ENCODE measurements around the gene PARD3. TPM values are rescaled to one million over a fixed set of nuclear protein-coding genes. Genes with fewer than 3 reads are reported as not detected.

The PARD3 gene
- total RNA-seq, 4 donors from 2014 or later: 115 to 226 (median 141) TPM

DNA sequence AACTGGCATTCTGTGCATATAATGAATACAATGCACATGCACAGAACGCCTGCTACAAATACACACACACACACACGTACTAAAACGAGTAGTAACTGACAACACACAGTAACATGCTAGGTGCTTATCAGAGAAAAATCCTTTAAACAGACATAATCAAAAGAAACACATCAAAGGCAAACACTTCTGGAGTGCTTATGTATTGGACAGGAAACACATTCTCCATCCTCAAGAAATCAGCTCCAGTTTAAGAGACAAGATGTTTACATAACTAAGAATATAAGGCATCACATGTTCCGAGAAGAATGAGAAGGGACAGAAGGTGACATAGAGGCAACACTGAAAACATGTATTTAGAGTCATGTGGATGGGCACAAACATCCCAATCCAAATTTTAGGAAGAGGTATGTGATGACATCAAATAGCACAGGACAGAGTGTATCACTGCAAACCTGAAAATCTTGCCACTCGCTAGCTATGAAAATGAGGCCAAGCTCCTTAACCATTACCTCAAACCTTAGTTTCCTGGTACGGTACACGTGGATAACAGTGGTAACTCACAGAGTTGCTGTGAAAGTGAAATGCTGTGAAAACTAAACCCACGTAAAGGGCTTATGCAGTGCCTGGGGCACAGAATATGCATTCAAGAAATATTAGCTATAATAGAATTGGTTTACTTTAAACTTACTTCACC, 619.6 kb downstream of the PARD3 start:
- no peak for DNase-seq (ENCODE audit: low spot score in 2 of 2)
- Histone ChIP-seq H3K27me3 (no peaks in the 10 kb centered on the region), H3K9me3 (no peaks in the 10 kb centered on the region), H3K4me1 (no peaks in the 10 kb centered on the region), H3K4me3 (no peak overlapping the region), H3K27ac (no peak overlapping the region), H3K36me3 (no peaks in the 10 kb centered on the region)
- WGBS: 83% methylated on average over 8 of the region's 8 CpGs
- TF ChIP-seq, protein P1, sequence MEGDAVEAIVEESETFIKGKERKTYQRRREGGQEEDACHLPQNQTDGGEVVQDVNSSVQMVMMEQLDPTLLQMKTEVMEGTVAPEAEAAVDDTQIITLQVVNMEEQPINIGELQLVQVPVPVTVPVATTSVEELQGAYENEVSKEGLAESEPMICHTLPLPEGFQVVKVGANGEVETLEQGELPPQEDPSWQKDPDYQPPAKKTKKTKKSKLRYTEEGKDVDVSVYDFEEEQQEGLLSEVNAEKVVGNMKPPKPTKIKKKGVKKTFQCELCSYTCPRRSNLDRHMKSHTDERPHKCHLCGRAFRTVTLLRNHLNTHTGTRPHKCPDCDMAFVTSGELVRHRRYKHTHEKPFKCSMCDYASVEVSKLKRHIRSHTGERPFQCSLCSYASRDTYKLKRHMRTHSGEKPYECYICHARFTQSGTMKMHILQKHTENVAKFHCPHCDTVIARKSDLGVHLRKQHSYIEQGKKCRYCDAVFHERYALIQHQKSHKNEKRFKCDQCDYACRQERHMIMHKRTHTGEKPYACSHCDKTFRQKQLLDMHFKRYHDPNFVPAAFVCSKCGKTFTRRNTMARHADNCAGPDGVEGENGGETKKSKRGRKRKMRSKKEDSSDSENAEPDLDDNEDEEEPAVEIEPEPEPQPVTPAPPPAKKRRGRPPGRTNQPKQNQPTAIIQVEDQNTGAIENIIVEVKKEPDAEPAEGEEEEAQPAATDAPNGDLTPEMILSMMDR (IDR thresholded peaks at IDR 0.05): no peak
- no peak for TF ChIP-seq EP300 (IDR thresholded peaks at IDR 0.05)
- no peak for TF ChIP-seq POLR2AphosphoS5 (IDR thresholded peaks at IDR 0.05)

DNA sequence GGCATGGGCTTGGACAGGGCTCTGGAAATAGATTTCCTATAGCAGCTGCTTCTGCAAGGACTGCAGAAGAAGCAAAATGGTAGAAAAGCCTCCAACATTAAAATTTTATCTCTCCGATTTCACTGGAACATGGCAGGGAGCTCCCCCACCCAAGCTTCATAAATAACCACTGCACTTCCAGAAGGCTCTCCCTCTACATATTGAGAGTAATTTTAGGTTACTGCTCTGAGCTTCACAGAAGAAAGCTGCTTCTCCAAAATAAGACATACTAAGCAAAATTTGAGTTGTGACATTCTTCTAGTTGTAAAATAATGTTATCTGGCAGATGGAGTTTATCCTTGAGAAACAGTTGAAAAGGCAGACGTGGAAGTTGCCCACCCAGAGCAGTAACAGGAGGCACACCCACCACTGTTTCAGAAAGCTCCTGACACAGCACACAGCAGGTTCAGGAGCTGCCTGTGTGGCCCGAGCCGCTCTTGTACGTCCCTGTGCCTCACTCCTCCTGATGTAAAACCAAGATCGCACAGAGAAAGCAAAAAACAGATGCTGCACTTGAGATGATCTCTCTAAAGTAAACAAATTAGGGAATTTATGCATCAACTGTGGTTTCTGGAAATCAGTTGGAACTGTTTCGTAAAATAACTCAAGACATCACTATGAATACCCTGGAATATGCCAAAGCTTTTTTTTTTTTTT, 621.0 kb downstream of the PARD3 start:
- no peaks in the 10 kb centered on the region for H3K4me1 ChIP-seq
- no peaks in the 10 kb centered on the region for H3K9me3 ChIP-seq
- TF ChIP-seq POLR2A (IDR thresholded peaks at IDR 0.05) (no peak), EP300 (IDR thresholded peaks at IDR 0.05) (no peak), POLR2AphosphoS5 (IDR thresholded peaks at IDR 0.05) (no peak)
- TF ChIP-seq, protein P1 (IDR thresholded peaks at IDR 0.05): no peak
- H3K27ac ChIP-seq: no peak overlapping the region
- WGBS: 61% methylated on average over 7 of the region's 7 CpGs
- DNase-seq (ENCODE audit: low spot score in 2 of 2): no peak
- H3K36me3 ChIP-seq: no peaks in the 10 kb centered on the region
- no peaks in the 10 kb centered on the region for H3K27me3 ChIP-seq
- no peak overlapping the region for H3K4me3 ChIP-seq

DNA sequence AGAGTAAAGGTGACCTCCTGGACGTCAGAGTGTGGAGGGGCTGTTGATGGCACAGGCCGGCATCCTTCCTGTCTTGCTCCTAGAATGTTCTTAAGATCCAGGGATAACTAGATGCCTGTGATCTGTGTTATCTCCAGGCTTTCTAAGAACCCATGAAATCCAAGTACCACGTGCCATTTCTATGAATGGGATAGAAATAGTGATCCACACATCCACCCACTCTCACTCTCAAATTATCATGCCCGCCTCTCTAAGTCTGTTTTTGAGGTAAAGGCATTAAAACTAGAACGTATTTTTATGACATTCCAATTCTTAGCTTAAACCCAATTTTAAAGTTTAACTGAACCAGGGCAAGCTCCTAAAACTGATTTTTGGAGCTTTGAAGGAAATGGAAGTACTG, 622.5 kb downstream of the PARD3 start:
- WGBS: 94% methylated on average over 5 of the region's 5 CpGs

DNA sequence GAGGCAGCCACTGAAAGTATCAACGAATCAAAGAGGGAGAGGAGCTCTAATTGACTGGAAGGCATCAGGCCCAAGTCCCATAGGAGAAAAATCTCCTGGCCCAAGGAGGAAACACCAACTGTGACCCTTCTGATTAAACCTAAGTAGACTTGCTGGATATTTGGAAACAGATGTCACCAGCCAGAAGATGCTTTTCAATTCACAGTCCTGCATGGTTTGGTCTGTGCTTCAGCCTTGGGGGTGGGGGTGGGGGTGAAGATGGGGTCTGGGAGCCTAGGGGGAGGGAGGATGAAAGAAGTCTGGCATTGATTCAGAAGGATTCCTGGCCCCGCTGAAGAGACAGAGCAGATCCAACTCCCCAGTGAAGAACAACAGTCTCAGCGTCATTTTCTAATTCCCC, 623.7 kb downstream of the PARD3 start:
- Histone ChIP-seq H3K4me3 (no peak overlapping the region), H3K27ac (no peak overlapping the region), H3K27me3 (no peaks in the 10 kb centered on the region), H3K9me3 (no peaks in the 10 kb centered on the region), H3K4me1 (no peaks in the 10 kb centered on the region), H3K36me3 (no peaks in the 10 kb centered on the region)
- 76% methylated on average over 3 of the region's 3 CpGs for WGBS
- no peak for DNase-seq (ENCODE audit: low spot score in 2 of 2)
- TF ChIP-seq POLR2A (IDR thresholded peaks at IDR 0.05): no peak
- TF ChIP-seq POLR2AphosphoS5 (IDR thresholded peaks at IDR 0.05): no peak
- TF ChIP-seq EP300 (IDR thresholded peaks at IDR 0.05): no peak
- TF ChIP-seq, protein P1 (IDR thresholded peaks at IDR 0.05): no peak

More for the DNA sequence above, 622.5 kb downstream of the PARD3 start:
- no peaks in the 10 kb centered on the region for H3K9me3 ChIP-seq
- no peak for DNase-seq (ENCODE audit: low spot score in 2 of 2)
- H3K27me3 ChIP-seq: no peaks in the 10 kb centered on the region
- TF ChIP-seq EP300 (IDR thresholded peaks at IDR 0.05) (no peak), POLR2A (IDR thresholded peaks at IDR 0.05) (no peak), POLR2AphosphoS5 (IDR thresholded peaks at IDR 0.05) (no peak)
- TF ChIP-seq, protein P1 (IDR thresholded peaks at IDR 0.05): no peak
- no peaks in the 10 kb centered on the region for H3K36me3 ChIP-seq
- H3K4me1 ChIP-seq: no peaks in the 10 kb centered on the region
- no peak overlapping the region for H3K27ac ChIP-seq
- no peak overlapping the region for H3K4me3 ChIP-seq

DNA sequence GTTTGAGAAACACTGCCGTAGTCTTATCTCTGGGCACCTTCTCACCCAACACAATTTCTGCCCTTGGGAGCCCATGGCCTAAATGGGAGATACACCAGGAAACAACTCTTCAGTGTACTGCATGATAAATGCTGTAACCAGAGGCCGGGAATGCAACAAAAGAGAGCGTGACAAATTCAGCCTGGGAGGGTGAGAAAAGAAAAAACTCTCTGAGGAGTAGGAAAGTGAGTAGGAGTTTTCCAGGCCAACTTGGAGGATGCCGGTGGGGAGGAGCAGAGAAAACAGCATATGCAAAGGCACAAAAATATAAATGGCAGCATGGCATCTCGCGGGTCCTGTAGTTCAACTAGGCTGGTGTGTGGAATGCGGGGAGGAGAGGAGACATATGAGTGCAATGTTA, 624.5 kb downstream of the PARD3 start:
- Histone ChIP-seq H3K36me3 (no peaks in the 10 kb centered on the region), H3K27me3 (no peaks in the 10 kb centered on the region), H3K4me3 (no peak overlapping the region), H3K4me1 (no peaks in the 10 kb centered on the region), H3K9me3 (no peaks in the 10 kb centered on the region), H3K27ac (no peak overlapping the region)
- TF ChIP-seq POLR2AphosphoS5 (IDR thresholded peaks at IDR 0.05) (no peak), EP300 (IDR thresholded peaks at IDR 0.05) (no peak), POLR2A (IDR thresholded peaks at IDR 0.05) (no peak)
- TF ChIP-seq, protein P1 (IDR thresholded peaks at IDR 0.05): no peak
- WGBS: 85% methylated on average over 7 of the region's 7 CpGs
- DNase-seq (ENCODE audit: low spot score in 2 of 2): no peak
